ENCODE data around the gene MTF1.
"Not testable (repeated sequence)": the region's sequence is repeated elsewhere in the genome, so short reads cannot be mapped to it uniquely, and the experiment has no call there.

The MTF1 gene

DNA sequence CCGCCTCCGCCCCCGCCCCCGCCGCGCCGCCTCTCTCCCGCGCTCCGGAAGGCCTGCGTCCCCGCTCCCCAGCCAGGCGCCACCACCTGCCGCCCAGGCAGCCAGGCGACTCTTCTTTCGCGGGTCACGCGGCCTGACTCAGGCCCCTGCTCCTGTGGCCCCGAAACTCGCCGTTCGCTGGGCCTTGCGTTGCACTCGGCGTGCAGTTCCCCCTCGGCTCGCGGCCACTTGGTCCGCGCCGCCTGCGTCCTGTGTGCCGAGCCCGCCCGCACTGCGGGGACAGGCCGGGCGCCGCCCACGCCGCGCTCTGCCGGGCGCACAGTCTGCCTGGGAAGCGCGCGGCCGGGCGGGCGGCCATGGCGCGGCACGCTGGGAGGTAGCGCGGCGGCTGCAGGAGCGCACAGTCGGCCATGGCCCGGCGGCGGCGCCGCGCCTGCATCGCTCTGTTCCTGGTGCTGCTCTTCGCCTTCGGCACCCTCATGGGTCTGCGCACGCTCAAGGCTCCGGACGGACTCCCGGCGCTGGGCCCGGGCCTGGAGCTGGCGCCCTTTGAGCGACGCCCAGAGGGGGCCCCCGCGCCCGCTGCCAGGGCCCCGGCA is 65.5 kb downstream of the MTF1 start, which contains the start of gene MANEAL:
Gene MANEAL (plus strand): TSS at position 75 of the 599 bp plus-strand sequence. CDS start 336 bp downstream, at position 411.
- peak; percentile 70 for DNase-seq

DNA sequence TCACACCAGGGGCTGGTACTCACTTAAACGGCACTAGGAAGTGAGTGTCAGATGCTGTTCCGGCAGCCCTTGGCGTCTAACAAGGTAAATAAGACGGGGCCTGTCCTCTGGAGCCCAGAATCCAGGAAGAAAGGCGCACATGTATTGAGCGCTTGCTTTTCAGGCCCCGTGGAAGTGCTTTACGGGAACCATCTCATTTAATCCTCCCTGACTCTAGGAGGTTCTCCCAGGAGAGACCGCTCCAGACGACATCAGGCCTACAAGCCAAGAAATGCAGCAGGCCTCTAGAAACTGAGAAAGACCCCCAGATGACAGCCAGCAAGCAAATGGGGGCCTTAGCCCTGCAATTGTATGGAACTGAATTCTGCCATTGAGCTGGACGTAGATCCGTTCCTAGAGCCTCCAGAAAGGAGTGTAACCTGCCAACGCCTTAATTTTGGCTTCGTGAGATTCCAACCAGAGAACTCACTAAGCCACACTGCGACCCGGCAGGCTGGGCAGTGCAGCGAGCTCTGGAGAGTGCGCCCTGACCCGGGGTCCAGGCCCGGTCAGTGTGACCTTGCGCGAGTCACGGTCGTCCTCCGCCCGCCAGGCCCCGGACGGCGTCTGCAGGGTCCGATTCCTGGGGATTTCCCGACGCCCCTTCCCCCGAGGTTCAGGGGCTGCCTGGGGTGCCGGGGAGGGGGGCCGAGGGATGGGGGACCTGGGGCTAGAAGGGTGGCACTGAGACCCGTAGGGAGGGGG is 66.3 kb downstream of the MTF1 start:
- DNase-seq, result no peak

- no peak for DNase-seq
Measured at GRCh38 chr1:37782491-37782890, 76.9 kb downstream of the MTF1 start.

GRCh38 chr1:37778654-37779053 is 80.7 kb downstream of the MTF1 start:
- DNase-seq, result no peak

- DNase-seq, result no peak
Measured at GRCh38 chr1:37776946-37777516, 82.4 kb downstream of the MTF1 start.

DNA sequence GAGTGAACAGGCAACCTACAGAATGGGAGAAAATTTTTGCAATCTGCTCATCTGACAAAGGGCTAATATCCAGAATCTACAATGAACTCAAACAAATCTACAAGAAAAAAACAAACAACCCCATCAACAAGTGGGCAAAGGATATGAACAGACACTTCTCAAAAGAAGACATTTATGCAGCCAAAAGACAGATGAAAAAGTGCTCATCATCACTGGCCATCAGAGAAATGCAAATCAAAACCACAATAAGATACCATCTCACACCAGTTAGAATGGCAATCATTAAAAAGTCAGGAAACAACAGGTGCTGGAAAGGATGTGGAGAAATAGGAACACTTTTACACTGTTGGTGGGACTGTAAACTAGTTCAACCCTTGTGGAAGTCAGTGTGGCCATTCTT is 88.0 kb downstream of the MTF1 start:
- DNase-seq, result not testable (repeated sequence)

GRCh38 chr1:37767488-37767887 is 91.9 kb downstream of the MTF1 start:
- DNase-seq, result no peak

- DNase-seq, result no peak
Measured at GRCh38 chr1:37765916-37766664, 93.3 kb downstream of the MTF1 start.

GRCh38 chr1:37764888-37765441 is 94.4 kb downstream of the MTF1 start, which contains the start of gene EPHA10:
Gene EPHA10 (minus strand): TSS chr1:37765120. CDS start chr1:37765066, 54 bp downstream.
- no peak for DNase-seq

DNA sequence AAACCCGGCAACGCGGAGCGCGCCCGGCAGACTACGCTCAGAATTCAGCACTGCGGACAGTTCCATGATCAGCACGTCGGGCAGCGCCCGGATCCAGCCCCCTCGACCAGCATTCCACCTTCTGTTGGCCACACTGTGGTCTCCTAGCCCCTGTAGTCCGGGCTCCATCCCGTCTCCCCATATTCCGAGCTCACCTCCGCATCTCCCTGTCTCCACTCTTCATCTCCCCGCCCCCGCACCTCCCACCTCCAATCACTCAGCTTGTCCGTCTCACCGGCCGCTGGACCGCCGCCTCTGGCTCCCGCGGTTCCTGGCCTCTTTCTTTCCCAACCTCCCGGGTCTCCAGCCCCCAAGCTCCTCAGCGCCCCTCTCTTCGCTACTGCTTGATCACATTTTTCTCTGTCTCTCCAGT is 95.0 kb downstream of the MTF1 start:
- peak; percentile 71 for DNase-seq

DNA sequence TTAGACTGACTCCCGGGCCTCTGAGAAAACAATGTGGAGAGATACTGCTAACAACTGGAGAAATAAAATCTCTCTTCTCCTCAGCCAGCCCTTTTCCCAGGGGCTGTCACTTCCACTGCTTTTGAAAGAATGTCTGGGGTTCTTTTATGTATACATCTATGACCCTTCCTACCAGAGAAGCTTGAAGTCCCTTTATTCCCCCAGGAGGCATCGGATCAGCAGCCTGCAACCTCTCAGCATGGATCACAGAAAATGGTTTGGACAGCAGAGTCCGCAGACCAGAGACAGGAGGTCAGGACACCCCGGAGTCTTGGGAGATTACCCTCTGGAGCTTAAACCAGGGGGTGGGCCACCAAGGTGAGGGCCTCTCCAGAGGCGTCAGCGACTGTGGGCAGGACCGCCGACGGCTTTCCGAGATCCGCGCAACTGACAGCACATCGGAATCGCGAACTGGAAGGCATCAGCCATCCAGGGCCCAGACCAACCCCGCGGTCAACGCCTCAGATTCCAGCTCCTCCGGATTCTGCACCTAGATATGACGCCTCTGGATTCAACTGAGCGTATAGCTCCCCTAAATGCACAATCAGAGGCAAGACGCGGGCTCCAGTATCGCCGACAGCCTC is 95.5 kb downstream of the MTF1 start:
- DNase-seq, result no peak

DNA sequence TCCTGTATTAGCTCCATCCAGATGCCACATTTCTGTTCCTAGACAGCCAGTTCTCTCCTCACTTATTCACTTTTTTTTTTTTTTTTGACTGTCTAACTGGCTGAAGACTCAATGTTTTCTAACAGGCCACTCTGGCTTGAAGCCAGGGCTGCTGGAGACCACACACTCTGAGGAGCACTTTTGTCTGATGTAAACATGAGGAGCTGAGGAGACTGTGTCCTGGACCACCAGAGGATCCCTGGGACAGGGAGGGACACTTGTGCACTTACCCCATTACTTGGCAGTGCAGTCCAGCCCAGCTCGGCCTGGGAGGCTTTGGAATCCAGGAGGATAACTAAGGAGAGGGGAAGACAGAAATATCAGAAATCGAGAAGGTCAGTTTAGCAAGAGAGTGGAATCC is 96.9 kb downstream of the MTF1 start:
- no peak for DNase-seq

GRCh38 chr1:37761416-37762095 is 97.8 kb downstream of the MTF1 start:
- DNase-seq, result no peak
